22Rv1 (cell line): ENCODE measurements around the gene MRPL9.

Experiments
- ZFX ChIP-seq: fragments of 450-650 bp; IDR thresholded peaks from 2 replicates; pipeline ENCODE4 v1.6.1; 2017; ENCODE audit warnings: antibody characterized with exemption, borderline replicate concordance
- TF ChIP-seq, protein P1 (sequence below): fragments of 450-650 bp; IDR thresholded peaks from 2 replicates; pipeline ENCODE4 v1.5.1; 2017; ENCODE audit warnings: mild to moderate bottlenecking

DNA sequence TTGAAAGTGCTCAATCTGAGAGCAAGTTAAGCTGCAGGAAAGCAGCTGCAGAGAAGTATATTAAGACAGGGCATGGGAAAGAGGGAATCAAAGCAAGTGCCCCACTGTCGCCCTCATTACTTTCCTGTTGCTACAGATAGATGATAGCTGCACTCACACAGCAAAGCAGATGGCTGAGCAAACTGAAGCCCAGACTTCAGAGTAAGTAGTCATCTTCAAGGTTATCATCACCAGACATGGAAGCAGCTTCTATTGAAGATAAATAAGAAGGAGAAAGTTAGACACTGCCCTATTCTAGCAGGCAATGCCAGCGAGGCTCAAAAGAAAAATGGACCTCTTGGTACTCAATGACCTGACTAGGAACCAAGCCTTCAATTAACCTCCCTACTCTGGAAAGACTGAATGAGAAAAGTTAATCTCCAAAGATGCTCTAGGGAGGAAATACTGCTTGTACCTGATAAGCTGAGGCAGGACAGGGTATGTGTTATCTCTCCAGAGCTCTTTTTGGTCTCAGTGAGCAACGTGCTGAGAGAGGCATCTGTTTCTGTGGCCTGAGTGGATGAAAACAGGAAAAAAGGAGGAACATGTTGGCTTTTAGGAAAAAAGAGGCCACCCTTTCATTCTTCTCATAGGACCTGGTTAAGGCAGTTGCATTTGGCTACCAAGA is 11.1 kb upstream of the MRPL9 start:
- TF ChIP-seq, protein P1, sequence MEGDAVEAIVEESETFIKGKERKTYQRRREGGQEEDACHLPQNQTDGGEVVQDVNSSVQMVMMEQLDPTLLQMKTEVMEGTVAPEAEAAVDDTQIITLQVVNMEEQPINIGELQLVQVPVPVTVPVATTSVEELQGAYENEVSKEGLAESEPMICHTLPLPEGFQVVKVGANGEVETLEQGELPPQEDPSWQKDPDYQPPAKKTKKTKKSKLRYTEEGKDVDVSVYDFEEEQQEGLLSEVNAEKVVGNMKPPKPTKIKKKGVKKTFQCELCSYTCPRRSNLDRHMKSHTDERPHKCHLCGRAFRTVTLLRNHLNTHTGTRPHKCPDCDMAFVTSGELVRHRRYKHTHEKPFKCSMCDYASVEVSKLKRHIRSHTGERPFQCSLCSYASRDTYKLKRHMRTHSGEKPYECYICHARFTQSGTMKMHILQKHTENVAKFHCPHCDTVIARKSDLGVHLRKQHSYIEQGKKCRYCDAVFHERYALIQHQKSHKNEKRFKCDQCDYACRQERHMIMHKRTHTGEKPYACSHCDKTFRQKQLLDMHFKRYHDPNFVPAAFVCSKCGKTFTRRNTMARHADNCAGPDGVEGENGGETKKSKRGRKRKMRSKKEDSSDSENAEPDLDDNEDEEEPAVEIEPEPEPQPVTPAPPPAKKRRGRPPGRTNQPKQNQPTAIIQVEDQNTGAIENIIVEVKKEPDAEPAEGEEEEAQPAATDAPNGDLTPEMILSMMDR: no peak
- TF ChIP-seq ZFX: no peak
